NCI-H146 treated with DMSO at 0.1 percent for 48 hours (cell line): ENCODE data around the gene CTXN1.
"Not testable (repeated sequence)": the region's sequence is repeated elsewhere in the genome, so short reads cannot be mapped to it uniquely, and the experiment has no call there.

Source experiments
- DNase-seq: peaks from one replicate; lab custom pipeline; 2025; ENCODE audit not compliant: unreplicated experiment; lab: John Stamatoyannopoulos, UW

The CTXN1 gene

DNA sequence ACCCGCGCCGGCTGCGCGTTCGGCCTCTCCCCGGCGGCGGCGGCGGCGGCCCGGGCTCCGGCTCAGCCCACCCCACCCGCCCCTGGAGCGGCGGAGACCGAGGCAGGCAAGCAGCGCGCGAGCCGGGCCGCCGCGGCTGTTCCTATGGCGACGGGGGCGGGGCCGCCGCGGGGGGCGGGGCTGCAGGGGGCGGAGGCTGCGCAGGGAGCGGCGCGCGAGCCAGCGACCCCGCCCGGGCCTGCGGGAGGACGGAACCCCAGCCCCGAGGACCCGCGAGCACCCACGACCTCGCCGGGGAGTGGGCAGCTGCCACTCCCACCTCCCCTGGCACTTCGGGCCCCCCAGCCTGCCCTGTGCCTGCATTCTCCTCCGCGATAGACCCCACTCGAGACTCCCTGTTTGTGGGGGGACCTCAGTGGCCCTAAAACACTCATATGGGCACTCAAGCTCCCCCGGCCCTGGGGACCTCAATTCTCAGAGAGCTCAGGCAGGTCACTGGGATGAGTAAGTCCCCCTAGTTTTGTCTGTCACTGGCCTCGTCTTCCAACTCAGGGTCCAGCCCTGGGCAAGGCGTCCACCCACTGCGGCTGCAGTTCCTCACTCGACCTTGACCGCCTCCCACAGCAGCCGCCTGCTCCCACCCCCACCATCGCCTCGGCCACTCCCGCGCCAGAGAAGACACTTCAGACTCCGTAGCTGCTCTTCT, at the start of gene CTXN1:
TSS of gene CTXN1 (minus strand) at position 115 of the 706 bp plus-strand sequence. CDS start 597 bp downstream, outside the sequence.
- DNase-seq, result no peak

DNA sequence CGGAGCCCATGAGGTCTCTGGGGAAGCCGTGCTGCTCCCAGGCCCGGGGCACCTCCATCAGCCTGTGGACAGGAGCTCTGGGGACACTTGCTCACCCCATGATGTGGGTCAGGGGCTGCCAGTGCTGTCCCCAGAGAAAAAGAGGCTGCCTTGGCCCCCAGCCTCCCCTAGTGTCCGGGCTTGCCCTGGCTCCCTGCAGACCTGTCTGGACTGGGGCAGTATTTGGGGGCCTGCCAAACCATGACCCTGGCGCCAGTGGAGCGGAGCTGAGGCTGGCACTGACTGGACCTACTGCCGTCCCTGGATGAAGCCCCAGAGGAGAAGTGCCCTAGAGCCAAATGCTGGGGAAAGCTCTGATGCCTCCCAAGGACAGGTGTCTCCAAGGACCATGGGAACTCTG, 49.1 kb upstream of the CTXN1 start:
- no peak for DNase-seq

DNA sequence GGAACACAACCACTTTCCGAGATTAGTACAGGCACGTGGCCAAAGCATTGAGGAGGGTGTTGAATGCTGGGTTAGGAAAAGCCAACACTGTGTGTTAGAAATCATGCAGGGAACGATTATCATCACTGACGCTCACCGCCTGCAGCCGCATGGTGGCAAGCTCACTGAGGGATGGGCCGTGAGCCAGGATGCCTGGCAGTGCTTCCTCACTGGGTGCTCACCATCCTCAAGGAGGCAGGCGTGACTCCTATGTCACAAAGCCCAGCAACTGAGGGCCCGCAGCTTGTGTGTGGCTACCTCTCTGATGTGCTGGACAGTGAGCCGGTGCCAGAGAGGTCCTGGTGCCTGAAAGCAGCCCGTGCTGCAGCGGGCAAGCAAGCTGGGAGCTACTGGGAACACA, 47.9 kb upstream of the CTXN1 start:
- DNase-seq, result no peak

DNA sequence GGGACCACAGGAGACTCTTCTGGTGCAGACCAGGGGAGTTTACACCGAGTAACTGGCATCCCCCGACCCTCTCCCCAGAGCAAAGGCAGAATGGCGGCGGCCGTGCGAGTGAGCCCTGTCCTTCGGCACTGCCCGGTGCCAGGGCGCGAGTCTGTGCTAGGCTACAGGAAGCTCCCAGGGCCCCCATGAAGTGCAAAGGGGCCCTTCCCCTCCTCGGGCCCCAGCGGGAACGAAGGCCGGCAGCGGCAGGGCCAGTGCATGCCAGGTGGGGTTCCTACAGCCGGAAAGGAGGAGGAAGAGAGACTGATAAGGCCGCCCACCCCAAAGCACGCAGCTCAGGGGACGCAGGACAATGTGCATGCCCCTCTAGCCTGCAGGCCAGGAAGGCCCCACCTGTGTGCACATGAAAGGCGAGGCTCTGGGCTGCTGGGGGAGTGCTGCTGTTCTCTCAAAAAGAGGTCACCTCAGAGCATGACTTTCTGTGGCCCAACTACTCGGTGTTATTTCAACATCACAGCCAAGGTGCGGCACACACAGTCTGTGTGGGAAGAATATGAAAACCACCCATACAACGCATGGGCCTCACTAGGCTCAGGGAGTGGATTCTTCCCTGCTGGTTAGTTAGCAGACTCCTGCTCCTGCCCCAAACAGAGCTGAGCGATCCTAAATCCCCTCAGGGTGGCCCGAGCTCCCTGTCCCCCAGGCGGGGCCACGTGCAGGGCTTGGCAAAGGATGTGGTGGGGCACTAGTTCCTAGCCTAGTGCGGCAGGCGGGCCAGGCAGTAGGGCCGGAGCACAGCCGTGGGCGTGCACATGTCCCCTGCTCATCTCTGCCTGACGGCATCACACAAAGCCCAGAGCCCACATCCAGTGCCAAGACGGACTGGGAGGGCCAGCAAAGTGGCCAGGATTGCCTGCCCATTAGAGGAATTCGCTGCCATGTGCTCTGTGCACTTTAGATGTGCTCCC, 45.9 kb upstream of the CTXN1 start:
- no peak for DNase-seq

DNA sequence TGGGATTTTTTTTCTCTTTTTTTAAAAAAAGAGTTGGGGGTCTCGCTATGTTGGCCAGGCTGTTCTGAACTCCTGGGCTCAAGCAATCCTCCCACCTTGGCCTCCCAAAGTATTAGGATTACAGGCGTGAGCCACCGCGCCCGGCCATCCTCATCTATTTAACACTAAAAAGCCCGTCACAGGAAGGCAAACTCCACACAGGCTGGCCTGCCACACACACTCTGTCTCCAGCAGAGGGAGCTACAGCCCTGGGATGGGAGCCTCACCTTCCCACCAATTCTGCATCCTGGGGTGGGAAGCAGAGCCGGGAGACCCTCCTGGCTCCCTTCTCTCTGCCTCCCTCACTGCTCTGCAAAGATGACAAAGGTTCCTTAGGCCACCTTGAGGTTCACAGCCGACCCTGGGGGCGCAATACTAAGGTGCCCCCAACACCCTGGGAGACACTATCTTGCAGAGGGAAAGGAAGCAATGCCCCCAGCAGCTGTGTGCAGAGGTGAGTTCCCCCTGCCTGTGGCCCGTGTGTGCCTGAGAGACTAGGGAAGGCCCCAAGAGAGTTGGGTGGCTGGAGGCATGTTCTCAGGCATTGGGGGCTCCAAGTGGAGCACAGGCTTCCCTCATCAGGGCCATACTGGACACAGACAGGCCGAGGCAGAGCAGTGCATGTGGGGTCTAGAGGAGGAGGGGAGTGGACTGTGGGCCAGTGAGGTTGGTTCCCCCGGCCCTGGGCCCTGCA, 44.9 kb upstream of the CTXN1 start:
- no peak for DNase-seq

DNA sequence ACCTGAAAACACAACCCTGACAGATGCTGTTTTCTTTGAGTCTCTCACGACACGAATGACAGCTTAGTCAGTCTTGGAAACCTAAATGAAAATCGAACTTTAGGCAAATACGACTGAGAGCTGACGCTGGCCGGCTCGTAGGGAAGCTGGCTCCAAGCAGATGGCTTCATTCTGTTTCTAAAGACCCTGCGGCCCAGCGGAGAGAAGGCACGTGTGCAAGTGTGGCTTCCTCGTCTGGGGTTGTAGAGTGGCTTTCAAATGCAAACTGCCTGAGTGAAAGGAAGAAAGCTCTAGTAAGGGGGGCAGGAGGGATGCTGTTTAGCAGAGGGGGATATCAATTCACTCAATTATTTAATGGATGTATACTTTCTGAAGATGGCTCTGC, 43.6 kb upstream of the CTXN1 start:
- no peak for DNase-seq

DNA sequence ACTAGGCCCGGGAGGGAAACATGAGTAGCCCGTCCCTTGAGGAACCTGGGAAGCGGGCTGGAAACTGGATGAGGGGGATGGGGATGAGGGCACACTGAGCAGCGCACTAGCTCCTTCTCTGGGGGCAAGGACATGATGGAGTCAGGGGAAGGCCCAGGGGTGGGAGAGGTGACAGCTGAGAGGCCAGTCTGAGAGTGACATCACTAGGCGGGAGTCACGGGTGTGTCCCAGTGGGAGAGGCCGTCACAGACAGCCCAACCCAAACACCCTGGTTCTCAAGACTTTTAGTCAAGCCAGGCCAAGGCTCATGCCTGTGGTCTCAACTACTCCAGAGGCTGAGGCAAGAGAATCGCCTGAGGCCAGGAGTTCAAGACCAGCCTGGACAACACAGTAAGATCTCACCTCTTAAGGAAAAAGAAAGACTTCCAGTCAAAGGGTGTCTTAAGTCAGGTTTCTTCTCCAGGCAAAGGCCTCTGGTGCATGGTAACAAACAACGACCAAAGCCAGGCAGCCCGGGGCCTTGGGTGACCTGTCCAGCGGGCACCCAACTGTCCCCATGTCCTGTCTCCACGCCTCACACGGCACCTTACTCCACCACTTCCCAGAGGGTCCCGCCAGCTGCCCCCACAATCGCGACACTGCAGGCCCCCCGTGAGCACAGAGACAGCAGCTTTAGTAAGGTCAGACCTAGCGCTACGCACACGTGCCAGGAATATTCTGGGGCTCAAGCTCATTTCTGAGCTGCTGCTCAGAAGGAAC, 43.0 kb upstream of the CTXN1 start:
- DNase-seq, result no peak

DNA sequence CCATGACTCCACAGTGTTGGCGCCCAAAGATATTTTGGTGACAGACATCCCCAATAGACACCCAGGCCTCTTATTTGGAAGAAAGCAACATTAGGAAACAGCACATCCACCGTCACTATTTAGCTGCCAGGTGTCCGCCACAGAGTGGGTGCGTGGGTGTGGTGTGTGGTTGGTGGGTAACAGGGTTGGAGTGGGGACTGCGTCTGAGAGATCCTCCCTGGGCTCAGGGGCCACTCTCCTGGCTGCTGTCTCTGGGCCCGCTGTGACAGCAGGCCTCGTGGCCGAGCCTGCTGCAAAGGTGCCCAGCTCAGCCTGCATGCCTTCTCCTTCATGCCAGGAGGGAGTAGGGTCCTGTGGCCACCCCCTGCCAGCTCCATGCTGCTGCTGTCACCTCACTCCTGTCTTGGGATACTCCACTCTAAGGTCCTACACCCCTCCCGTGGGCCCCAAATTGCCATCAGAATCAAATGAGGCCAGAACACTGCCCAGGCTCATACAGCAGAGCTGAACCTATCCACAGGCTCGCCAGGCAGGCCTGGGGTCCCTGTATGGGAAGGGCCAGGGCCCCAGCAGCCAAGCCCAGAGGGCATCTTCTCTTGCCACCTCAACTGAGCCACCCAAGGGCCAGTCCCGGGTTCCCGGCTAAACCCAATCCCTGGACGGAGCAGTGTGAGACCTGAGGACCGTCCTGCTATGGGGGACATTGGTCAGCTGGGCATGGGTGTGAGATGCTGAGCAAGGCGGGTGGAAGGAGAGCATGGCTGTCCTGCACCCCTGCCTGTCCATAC, 42.3 kb upstream of the CTXN1 start:
- DNase-seq, result no peak

DNA sequence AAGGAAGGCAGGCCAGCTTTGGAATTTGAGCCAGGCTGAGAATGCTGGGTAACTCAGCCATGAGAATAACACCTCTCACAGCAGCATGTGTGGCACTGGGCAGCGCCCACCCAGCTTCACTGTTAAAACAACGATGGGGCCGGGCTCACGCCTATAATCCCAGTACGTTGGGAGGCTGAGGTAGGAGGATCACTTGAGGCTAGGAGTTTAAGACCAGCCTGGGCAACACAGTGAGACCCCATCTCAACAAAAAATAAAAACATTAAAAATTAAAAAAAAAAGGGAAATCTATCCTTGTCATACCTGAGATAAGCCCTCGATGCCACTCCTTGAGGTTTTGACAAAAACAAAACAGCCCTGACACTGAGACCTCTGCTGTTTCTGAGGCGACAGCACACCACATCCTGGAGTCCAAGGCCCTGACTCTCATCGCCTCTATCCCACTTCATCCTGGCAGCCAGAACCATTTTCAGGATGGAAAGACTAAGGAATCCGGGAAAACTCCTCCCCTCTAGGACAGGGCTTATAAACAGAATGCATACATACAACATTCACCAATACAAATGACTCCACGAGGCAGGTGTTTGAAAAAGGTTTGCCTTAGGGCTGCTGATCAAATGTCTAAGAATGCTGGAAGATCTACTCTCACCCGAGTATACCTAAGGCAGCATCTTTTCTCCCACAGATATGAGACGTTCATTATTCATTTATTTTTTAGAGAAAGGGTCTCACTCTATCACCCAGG, 40.2 kb upstream of the CTXN1 start:
- DNase-seq, result no peak

DNA sequence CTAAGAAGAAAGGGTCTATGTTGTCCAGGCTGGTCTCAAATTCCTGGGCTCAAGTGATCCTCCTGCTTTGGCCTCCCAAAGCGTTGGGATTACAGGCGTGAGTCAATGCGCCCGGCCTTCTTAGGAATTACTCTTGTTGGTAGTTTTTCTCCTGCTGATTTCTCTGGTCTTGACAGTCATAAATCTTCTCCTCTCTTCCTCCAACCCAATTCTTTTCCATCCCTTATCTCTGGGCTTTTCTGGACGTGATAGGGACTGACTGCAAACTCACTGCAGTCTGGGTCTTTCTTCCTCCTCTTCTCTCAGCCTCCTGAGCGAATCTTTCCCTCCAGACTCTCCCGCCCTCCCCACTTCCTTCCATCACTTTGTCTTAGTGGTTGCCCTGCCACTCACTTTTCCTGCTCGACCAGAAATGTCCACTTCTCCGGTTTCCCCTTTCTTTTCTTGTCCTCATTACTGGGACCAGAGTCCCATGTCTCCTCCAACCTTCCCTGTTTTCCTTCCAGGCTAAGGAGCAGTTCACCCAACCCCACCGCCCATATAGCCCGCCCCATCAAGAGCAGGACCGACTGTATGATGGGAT, 39.4 kb upstream of the CTXN1 start:
- no peak for DNase-seq

DNA sequence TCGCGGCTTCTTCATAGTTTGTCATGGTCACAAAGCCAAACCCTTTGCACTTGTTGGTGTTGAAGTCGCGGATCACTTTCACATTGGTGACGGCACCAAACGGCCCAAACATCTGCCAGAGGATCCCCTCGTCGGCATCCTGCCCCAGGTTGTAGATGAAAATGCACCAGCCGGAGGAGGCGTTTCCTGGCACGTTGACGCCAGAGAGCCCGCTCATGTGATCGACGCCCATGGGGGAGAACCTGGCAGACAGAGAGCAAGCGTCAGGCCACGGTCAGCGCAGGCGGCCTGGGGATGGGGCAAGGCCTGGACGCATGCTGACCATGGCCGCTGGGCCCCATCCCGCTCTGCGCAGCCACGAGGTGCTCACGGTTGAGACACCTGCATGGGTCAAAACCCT, 37.6 kb upstream of the CTXN1 start:
- no peak for DNase-seq

DNA sequence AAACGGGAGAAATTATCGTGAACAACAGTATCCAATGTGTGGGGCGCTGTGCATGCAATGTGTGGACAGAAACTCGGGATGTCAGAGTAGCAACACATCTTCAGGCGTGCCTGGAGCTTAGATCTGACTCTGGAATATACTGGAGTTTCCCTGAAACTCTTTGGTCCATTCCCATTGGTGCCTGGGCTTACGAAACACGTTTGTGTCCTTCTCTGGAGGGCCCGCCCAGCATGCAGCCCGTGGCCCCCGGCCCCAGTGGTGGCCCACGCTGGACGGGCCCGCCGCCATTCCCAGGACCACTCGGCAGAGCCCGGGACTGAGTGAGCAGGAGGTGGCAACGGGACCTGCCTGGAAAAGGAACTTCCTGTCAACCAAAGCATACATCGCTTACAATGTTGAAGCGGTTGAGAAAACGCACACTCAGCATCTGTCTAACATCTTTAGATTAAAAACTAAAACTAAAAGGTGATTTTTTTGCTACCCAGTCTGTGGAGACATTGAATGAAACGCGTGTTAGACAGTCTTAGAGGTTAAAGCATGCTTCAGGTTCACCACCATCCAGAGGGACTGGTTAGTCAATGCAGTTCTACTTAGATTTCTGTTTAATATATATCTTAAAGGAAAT, 36.8 kb upstream of the CTXN1 start:
- no peak for DNase-seq

DNA sequence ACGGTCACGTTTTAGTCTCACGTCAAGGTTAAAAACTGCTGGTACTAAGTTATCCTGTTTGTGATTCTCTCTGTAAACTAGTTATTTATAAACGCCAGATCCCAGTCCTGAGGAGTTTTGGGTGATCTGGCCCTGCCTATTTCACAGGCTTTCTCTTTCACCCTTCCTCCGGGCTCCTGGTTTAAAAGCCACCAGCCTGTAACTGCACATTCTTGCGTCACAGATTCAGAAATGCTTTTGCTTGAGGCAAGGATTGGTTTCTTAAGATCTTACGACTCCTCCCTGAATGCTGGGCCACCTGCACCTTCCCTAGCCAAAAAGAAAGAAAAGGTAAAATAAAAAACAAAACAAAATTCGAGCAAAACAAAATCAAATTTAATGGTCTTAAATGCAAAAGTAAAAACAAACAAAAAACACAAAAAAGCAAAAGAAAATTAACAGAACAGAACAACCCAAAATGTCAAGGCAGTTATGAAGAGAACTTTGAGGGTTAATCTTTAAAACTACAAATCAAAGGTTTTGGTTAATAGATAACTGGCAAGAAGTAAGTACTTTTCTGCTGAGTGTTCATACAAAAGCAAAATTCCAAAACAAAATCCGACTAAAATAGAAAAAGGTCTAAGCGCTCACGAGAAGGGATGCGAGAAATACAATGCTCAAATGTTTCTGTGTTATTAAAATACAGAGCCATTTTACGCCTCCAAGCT, 36.1 kb upstream of the CTXN1 start:
- DNase-seq, result no peak

DNA sequence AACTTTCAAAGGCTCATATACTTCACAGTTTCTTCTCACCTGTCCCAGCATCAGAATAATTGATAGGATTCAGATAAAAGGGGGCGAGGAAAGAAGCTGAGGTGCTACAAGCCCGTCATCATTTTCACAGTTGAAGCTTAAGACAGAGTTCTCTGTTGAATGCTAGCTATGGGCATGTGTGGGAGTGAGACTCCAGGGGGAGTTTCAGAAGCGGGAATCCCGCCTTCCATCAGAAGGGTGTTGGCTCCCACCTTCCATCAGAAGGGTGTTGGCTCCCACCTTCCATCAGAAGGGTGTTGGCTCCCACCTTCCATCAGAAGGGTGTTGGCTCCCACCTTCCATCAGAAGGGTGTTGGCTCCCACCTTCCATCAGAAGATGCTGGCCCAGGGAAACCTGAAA, 35.1 kb upstream of the CTXN1 start:
- DNase-seq, result not testable (repeated sequence)

DNA sequence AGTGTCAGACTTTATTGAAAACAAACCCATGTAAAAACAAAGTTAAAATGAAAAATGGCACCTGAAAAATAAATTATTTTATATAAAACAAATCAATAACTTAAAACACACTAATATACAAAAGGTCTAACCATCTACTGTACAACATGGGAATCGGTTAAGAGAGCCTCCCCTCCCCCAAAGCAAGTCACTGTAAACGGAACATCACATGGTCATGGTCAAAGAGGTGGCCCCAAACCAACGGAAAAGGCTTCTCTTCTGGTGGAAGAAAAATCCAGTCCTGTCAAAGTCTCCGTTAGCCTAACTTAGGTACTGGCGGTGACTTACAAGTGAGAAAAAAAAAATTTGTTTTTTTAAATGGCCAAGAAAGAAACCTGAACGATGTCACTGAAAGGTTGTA, 33.3 kb upstream of the CTXN1 start:
- DNase-seq, result no peak

DNA sequence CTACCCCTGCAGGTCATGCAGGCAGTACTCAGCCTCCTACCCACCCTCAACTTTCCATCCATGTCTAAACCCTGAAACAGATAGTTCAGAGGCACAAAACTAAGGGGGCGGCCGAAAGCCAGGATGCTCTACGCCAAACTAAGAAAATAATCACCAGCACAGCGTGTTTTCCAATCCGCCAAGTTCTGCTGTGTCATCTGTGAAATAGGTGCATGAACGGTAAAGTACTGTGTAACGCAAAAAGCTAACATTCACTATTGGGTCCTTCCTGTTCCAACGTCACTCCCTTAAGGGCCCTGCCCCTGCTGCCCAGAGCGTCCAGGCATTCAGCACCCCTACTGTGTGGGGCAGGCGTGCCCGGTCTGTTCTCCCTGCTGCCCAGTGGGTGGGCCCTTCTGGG, 29.8 kb upstream of the CTXN1 start:
- DNase-seq, result no peak

DNA sequence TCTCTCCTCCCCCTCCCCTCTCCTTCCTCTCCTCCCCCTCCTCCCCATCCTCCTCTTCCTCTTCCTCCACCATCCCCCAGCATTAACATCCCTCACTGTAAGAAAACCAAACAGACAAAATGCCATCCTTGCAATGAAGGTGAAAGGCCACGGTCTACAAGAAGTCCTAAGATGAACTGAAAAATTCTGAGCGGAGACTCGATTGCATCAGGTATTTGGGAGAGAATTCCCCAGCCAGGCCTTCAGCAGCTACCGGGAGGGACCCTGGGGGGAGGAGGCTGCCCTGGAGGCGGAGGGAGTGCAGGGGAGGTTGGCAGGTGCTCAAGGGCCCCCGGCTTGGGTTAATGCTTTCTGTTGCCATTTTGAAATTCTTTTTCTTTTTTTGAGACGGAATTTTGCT, 27.6 kb upstream of the CTXN1 start:
- no peak for DNase-seq

DNA sequence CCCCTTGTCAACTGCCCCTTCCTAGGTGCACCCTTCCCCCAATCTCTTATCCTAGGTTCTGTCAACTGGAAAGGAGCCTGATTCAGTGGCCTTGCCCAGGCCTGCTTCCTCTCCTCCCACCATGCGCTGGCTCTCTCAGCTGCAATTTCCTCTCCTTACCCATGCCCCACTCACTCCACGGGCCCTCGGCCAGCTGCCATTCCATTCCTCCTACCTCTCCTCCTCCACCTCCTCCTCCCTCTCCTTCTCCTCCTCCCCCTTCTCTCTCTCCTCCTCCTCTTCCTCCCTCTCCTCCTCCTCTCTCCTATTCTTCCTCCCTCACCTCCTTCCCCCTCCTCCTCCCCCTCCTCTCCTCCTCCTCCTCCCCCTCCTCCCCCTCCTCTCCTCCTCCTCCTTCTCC, 27.1 kb upstream of the CTXN1 start:
- no peak for DNase-seq
